Glomerular visceral epithelial cell (primary cell): ENCODE data around the gene BCAS3.
A peak's percentile ranks its signal among the peaks of the same experiment; 100 is the strongest.
"Not testable (repeated sequence)": the region's sequence is repeated elsewhere in the genome, so short reads cannot be mapped to it uniquely, and the experiment has no call there.

Experiments
- DNase-seq: peaks from one replicate; pipeline ENCODE4 v3.0.0-alpha.2; 2016; ENCODE audit errors: extremely low spot score

Gene BCAS3

GRCh38 chr17:61338000-61338798 lies 660.5 kb downstream of the BCAS3 start:
- peak; percentile 79 for DNase-seq

DNA sequence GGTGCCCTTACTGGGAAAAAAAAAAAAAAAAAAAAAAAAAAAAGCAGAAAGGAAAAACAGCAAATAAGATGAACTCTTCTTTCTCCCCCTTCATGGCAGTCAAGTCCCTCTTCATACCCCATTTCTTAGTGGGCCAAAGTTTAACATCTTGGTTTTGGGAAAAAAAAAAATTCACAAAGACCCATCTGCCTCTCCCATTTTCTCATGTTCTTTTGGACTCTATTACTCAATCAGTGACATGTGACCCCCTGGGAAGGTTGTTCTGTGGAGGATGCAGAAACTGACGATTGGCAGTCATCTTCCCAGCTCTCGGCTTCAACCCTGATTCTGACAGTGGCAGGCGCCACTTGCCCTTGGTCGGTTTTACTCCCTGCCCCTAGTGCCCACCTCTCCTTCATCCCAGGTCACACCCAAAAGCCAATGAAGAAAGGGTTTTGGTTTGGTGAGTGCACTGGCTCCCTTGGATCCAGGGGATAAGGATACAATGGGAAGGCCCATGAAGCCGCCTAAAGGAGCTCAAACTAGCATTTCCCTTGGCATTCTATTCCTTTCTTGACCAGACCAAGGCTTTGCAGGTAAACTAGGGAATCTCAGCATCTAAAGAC lies 661.3 kb downstream of the BCAS3 start:
- DNase-seq, result no peak

GRCh38 chr17:61340431-61341209 lies 663.0 kb downstream of the BCAS3 start:
- DNase-seq, result no peak

DNA sequence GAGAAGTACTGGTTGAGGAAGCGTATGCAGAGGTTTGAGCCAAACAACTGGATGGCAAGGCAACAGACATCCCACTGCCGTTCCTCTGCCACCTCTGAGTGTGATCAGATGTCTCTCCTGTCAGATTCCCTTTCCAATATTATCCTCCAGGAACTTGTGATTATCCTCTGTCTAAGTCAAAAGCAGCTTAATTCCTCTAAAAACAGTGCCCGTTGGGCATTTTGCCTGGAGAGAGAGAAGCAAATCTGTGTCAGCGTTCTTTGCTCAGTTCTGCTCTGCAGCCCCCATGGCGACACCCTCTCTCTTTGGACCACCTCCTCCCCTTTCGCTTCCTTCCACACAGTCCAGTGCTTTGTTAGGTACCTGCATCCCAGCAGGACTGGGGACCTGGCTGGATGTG lies 665.9 kb downstream of the BCAS3 start:
- DNase-seq, result no peak

DNA sequence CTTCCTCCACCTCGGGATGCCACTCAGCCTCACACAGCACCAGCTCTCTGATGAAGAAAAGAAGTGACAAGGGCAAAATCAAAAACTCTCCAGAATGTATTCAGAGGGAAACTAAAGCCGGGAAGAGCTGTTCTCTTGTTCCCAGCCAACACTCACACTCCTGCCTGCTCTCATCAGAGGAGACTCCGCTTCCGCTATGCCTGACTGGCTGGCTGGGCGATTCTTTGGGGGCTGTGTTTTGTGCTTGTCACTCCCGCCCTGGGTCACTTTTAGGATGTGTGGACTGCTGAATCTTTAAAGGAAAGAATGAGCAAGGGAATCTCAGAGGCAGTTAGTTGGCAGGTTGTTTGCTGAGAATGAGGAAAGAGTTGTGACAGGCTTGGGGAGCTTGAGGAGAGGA lies 667.4 kb downstream of the BCAS3 start:
- no peak for DNase-seq

GRCh38 chr17:61345825-61346666 lies 668.4 kb downstream of the BCAS3 start:
- no peak for DNase-seq

DNA sequence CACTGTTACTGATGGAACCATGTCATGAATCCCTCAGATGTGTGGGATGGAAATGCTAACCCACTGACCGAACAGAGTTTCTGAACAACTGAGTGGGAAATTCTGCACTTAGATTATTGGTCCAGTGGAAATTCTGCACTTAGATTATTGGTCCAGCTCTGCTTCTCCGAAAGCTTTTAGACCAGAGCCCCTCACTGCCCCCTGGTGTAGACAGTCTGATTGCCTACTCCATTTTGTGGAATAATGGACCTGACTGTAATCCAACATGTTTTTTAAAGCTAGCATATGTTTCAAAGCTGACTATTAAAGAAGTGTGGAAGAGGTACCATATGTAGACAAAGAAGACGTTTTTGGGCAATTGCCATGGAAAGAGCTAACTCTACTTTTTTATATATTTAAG lies 671.7 kb downstream of the BCAS3 start:
- DNase-seq, result no peak

DNA sequence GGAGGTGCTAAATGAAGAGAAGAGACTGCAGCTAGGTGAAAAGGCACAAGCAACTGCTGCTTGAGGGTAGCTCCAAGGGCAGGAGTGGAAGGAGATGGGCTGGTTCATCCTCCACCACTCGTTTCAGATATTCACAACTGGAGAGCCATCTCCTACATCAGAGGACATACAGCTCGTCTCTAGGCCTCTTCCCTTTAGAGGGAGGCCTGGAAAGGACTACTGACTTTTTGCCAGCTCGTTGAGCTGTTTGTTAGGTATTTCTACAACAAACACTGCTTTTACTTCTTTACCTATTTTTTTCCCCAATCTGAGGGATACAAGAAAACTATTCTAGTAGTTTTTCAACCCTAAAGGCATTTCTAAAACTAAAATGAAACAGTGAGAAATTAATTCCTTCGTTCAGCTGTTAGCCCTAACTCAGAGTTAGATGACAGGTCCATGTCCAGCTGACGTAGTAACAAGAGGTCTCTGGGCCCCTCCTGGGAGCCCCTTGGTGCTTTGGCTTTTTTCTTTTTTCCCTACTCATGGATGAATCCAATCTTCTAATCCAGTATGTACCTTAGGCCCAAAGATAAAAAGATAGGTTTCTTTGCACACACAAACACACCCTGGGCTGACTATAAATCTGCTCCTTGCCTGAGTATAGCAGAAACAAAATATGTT lies 674.2 kb downstream of the BCAS3 start:
- DNase-seq, result no peak

GRCh38 chr17:61352408-61352770 lies 674.7 kb downstream of the BCAS3 start:
- DNase-seq, result no peak

GRCh38 chr17:61352781-61353491 lies 675.3 kb downstream of the BCAS3 start:
- no peak for DNase-seq

DNA sequence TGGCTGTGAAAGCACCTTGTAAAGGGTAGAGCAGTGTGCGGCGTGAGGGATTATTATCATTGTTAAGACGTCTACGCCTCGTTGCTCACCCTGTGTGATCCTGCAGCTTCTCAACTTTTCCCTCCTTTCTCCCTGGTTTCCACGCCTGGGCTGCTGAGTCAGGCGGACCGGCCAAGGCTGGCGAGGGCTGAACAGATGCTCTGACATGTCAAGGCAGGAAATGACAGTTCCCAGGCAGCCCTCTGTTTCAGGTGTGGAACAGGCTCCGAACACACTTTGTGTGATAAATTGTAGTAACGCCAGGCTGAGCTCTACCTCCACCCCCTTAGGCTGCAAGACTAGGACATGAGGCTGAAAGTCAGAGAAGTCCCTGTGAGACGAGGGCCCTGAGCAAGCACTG lies 676.0 kb downstream of the BCAS3 start:
- no peak for DNase-seq

GRCh38 chr17:61354895-61355874 lies 677.5 kb downstream of the BCAS3 start:
- no peak for DNase-seq

DNA sequence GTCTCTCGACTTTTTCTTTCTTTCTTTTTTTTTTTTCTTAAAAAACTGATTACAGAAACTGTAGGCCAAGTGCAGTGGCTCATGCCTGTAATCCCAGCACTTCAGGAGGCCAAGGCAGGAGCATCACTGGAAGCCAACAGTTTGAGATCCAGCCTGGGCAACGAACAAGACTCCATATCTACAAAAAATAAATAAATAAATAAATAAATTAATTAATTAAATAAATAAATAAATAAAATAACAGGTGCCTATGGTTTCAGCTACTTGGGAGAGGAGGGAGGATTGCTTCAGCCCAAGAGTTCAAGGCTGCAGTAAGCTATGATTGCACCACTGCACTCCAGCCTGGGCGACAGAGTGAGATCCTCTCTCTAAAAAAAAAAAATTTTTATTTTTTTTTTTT lies 679.4 kb downstream of the BCAS3 start:
- DNase-seq, result not testable (repeated sequence)

DNA sequence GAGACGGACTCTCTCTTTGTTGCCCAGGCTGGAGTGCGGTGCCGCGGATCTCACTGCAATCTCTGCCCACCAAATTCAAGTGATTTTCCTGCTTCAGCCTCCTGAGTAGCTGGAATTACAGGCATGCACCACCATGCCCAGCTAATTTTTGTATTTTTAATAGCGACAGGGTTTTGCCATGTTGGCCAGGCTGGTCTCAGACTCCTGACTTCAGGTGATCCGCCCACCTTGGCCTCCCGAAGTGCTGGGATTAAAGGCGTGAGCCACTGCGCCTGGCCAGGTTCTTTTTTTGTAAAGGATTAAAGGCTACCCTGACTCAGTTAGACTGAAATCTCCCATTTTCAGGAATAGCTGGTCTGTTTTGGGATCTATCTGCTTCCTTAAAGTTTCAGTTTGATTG lies 681.9 kb downstream of the BCAS3 start:
- DNase-seq, result not testable (repeated sequence)

DNA sequence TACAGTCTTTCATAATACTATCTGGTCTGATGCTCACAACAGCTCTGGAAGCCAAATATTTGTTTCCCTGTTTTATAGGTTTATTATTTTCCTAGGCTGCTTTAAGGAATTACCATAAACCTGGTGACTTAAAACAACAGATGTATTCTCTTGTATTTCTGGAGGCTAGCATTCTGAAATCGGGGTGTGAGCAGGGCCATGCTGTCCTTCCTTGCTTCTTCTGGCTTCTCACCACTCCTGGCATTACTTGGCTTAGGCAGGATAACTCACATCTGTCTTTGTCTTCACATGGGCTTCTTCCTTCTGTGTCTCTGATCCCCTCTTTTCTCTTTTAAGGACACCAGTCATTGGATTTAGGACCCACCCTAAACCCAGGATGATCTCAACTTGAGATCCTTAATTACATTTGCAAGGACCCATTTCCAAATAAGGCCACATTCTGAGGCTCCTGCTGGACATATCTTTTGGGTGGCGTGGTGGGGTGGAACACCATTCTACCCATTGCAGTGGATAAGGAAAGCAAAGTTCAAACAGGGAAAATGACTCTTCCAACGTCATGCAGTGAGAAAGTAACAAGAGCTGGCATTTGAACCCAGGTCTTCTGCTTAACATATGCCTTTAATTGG lies 682.8 kb downstream of the BCAS3 start:
- DNase-seq, result no peak

- peak; percentile 36 for DNase-seq
Measured at GRCh38 chr17:61361084-61361483, 683.4 kb downstream of the BCAS3 start.

DNA sequence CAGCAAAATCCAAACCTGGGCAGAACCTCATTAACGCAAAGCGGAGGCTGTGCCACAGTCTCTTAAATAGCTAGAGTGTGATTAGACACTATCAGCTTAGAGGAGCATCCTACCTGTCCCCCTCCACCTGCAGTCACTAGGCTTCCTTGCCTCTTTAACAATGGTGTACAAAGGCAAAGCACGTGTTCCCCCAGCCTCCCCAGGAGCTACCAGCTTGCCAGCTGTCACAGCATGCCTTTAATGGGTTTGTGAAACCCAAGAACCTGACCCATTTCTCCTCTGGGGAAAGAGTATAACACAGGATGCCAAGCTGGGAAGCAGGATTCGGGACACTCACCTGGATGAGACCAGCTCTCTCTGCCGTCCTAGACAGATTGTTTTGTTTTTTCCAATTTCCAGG lies 684.7 kb downstream of the BCAS3 start:
- DNase-seq, result no peak

DNA sequence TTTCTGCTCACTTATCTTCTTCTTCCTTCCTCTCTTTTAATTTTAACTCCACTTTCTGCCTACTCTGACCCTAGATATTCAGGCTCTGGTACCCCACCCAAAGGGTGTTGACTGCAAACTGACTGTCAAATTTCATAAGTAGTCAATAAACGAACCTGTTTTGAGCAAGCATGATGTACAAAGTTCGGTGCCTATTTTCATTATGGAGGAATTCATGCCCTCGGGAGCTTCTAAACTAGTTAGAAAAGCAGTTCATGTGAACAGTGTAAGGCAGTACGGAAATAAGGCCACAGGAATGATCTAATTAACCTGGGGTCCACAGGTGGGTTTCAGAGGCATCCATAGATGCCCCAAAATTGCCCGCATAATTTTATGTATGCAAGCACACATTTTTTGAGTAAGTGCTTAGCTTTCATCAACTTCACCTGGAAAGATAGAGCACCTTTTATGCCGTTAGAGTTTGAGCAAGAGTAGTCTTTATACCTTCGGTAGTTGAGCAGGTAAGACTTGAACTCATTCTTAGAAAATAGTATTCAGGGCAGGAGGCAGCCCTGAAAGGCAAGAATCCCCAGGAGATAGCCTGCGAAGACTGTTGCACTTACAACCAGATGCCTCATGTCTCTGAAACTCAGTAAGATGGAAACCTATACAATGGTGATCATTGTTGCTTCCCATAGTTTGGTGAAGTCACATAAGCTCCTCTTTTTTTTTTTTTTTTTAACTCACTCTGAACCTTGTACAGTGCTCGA lies 685.4 kb downstream of the BCAS3 start:
- no peak for DNase-seq
